HG03442 (cell line): ENCODE data around the gene ZBTB7A.

ENCODE experiments used
- ATAC-seq: cut with Tn5 transposase; IDR thresholded peaks from one replicate; pipeline ENCODE4 v1.9.1; 2021; ENCODE audit warnings: mild to moderate bottlenecking, moderate library complexity; ENCODE audit not compliant: unreplicated experiment

Gene ZBTB7A

DNA sequence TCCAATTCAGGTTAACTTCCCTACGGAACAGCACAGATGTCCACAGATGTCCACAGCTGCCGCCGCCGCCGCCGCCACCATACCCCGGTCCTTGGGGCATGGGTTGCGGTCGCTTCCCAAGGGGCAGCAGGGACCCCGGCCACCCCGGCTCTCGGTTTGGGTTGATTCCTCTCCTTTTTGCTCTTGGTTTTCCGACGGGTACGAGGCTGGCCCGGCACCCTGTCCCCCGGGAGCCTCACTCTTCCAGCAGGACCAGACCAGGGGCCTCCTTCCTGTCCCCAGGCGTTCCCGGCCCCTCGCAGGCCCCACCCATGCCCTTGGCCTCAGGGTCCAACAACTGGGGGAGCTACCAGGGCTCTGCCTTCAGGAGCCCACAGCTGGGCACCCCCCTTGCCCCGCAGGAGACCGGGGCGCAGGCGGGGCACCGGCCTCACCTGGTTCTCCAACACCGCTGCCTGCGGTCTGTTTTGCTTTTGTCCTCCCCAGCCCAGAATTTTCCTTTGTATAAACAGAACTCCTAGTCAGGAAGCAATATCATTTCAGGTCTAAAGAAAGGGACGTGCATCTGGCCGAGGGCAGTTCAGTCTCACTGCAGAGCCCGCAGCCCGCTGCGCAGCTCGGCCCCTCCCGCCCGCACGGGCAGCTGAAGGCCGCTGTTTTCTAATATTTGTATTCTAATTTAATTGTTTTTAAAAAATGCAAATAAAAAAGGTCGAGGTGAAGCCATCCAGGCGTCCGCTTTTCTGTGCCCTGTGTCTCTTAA, 27.9 kb downstream of the ZBTB7A start:
- no peak for ATAC-seq

- ATAC-seq, result no peak
These were observed 28.6 kb downstream of the ZBTB7A start for GRCh38 chr19:4038057-4038456.

DNA sequence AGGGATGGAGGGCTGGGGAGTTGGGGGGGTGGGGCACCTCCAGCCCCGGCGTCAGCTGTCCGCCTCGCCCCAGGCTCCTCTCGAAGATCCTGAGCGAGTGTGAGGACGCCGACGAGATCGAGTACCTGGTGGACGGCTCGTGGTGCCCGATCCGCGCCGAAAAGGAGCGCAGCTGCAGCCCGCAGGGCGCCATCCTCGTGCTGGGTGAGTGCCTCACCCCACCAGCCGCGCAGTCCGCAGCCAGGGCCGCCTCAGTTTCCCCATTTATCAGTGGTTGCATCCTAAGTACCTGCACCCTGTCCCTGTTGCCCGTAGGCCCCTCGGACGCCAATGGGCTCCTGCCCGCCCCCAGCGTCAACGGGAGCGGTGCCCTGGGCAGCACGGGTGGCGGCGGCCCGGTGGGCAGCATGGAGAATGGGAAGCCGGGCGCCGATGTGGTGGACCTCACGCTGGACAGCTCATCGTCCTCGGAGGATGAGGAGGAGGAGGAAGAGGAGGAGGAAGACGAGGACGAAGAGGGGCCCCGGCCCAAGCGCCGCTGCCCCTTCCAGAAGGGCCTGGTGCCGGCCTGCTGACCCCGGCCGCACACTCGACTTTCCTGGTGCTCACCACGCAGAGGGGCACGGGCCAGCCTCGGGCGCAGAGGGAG, 29.3 kb downstream of the ZBTB7A start:
- ATAC-seq, result no peak

DNA sequence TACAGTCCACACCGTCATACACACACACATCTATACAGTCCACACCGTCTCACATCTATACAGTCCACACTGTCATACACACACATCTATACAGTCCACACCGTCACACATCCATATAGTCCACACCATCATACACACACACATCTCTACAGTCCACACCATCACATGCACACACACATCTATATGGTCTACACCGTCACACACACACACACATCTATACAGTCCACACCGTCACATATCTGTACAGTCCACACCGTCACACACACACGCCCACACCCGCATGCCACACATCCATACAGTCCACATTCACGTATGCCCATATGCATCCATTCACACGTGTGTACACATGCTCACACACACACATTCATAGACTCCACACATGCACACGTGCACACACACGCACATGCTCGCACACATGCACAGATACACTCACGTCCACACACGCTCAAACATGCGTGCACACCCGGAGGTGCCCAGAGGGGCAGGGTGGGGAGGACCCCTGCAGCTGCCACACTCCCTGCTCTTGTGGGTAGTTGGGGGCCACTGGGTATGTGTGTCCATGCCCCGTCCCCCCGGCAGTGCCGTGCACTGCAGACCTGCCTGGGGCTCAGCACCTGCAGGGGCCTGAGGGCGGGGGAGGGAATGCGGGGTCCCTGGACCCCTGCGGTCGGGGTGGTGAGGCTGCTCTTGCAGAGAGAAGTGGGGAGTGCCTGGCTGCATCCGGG, 30.0 kb downstream of the ZBTB7A start:
- no peak for ATAC-seq

DNA sequence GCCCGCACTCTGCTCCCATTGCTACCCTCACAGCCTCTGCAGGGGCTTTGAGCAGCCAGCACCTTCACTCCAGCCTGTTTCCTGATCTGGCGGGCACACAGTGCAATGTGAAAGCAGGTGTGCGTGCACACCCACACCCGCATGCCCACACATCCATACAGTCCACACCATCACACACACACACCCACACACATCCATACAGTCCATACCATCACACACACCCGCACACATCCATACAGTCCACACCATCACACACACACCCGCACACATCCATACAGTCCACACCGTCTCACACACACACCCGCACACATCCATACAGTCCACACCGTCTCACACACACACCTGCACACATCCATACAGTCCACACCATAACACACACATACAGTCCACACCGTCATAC, 31.1 kb downstream of the ZBTB7A start:
- no peak for ATAC-seq

DNA sequence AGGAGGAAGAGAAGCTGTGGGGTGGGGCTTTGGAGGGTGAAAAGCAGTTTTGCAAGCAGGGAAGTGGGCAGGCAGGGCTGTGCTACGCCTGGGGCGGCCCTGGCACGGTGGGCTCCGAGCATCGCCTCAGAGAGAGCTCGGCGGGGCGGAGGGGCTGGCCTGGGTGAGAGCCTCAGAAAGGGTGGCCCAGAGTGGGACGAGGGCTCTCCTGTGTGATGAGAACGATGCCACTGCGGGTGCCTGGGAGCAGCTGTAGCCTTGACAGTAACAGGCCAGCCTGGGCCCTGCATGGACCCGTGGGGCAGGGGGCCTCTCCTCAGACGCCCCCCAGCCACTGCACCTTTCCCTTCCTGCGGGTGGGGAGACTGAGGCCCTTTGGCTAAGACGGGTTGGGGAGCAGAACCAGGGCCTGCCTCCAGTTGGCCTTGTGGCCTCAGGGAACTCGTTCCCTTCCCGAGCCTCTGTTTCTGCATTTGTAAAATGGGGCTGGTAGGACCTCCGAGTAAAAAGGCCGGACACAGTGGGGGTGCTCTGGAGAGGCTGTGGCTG, 31.6 kb downstream of the ZBTB7A start:
- ATAC-seq, result no peak

- ATAC-seq, result no peak
These were observed 32.4 kb downstream of the ZBTB7A start for GRCh38 chr19:4034048-4035017.

DNA sequence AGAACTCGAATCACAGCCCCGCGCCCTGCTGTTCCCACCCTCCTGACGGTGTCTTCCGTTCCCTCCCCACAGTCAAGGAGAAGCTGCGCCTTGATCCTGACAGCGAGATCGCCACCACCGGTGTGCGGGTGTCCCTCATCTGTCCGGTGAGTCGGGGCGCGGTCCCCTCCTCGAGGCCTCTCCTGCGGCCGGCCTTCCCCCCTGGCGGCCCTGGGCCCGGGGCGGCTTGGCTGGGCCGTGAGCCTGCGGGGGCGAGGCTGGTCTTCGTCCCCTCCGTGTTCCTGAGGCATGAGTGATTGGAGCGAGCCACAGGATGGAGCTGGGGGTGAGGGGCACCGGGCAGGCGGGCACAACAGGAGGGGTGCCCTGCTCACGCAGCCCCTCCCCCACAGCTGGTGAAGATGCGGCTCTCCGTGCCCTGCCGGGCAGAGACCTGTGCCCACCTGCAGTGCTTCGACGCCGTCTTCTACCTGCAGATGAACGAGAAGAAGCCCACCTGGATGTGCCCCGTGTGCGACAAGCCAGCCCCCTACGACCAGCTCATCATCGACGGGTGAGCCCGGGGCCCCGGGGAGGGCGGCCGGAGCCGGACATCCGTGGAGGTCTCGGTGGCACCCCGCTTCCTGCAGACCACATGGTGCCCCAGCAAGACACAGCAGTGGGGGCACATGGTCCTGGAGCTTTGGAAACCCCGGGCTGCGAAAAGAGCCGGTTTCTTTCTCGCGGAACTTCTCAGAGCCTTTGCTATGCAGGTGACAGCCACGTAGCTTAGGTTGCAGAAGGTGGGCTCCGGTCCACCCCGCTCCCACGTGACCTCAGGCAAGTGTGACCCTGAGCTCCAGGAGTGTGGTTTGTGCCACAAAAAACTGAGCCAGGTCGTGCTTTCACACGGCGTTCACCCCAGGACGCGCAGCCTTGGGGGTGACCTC, 33.4 kb downstream of the ZBTB7A start:
- ATAC-seq, result no peak

- ATAC-seq, result no peak
These were observed 34.3 kb downstream of the ZBTB7A start for GRCh38 chr19:4032436-4032835.

GRCh38 chr19:4031420-4031819, 35.3 kb downstream of the ZBTB7A start:
- no peak for ATAC-seq

GRCh38 chr19:4030981-4031380, 35.7 kb downstream of the ZBTB7A start:
- no peak for ATAC-seq

- no peak for ATAC-seq
These were observed 36.1 kb downstream of the ZBTB7A start for GRCh38 chr19:4030552-4030951.

DNA sequence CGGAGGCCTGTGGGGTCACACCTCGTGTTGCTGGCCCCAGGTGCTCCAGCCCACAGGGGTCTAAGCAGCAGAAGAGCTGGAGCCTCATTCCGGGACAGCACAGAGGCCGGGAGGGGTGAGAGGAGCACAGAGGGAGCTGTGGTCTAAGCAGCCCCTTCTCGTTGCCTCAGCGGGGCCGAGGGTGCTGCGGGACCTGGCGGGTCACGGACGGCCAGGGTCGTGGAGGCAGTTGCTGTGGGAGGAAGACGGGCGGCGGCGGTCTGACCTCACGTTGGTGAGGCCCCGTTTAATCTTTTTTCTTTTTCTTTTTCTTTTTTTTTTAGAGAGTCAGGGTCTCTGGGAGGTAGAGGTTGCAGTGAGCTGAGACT, 37.5 kb downstream of the ZBTB7A start:
- ATAC-seq, result no peak

- ATAC-seq, result no peak
These were observed 38.1 kb downstream of the ZBTB7A start for GRCh38 chr19:4028334-4029246.

DNA sequence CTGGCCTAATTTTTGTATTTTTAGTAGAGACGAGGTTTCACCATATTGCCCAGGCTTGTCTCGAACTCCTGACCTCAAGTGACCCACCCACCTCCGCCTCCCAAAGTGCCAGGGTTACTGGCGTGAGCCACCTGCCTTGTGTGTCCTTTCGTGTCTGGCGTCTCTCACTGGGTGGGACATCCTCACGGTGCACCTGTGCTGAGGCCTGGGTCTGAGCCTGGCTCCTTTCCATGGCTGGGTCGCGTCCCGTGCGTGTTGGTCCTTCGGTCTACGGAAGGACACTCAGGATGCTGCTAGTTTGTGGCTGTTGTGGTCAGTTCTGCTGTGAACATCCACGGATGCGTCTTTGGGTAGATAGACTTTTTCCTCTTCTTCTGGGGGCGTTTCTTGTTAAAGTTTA, 39.6 kb downstream of the ZBTB7A start:
- no peak for ATAC-seq

DNA sequence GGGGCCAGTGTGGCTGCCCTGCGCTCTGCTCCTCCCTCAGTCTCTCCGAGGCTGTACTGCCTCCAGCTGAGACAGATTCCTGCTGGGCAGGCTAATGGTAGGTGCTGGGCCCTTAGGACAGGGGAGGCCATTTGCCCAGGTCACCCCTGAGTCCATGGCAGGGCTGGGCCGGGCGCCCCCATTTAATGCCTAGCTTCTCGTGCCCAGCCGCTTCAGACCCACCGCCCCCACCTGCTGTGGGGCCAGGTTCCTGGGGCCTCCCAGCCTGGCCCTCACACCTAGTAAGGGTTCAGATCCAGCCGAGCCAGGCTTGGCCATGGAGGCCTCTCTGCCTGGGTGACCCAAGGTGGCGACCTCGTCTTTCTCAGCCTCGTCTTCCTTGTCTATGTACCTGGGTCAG, 41.4 kb downstream of the ZBTB7A start:
- ATAC-seq, result no peak

DNA sequence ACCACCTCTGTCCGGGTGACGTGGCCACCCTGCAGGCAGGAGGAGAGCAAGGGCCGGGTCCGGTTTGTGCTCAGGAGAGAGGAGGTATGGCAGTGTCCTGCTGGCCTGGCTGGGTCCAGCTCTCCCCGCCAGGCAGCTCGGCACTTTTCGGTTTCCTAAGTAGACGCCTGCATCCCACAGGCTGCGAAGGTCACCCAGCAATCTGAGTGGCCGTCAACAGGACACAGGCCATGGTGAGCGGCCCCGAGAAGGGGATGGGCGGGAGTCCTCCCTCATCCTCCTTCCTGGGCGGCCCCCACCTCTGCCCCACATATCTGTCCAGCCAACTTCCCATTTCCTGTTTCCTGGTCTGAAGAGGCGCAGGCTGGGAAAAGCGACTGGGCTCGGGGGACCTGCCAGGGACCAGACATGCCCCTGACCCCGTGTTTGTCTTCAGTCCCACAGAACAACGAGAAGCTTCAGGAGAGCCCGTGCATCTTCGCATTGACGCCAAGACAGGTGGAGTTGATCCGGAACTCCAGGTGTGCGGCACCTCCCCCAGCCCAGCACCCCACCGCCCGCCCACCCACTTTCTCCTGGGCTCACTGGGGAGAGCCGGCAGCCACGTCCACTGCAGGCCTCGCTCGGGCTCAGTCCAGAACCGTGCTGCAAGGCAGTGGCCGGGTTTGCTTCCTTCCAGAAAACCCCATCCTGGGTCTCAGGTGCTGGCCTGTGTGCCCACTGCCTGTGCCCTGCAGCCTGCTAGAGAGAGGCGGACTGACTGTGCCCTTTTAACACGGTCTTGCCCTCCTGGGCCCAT, 42.9 kb downstream of the ZBTB7A start:
- ATAC-seq, result no peak

DNA sequence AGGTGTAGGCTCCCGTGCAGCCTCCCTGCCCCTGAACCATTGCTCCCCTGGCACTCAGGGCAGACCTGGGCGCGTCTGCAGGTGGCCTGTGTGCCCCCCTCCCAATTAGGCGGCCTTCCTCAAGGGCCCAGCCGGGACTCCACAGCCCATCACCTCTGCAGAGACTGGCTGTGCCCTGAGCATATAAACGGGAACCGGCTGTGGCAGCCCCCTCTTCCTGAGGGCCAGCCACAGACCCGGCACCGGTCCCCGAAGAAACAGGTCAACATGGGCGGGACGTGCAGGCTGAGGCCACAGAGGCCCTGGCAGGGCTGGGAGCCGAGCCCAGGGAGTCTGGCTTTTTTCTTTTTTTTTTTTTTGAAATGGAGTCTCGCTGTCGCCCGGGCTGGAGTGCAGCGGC, 47.1 kb downstream of the ZBTB7A start:
- no peak for ATAC-seq
